ENCODE data around the gene ZC3HAV1.
"Not testable (repeated sequence)": the region's sequence is repeated elsewhere in the genome, so short reads cannot be mapped to it uniquely, and the experiment has no call there.

ZC3HAV1 gene

DNA sequence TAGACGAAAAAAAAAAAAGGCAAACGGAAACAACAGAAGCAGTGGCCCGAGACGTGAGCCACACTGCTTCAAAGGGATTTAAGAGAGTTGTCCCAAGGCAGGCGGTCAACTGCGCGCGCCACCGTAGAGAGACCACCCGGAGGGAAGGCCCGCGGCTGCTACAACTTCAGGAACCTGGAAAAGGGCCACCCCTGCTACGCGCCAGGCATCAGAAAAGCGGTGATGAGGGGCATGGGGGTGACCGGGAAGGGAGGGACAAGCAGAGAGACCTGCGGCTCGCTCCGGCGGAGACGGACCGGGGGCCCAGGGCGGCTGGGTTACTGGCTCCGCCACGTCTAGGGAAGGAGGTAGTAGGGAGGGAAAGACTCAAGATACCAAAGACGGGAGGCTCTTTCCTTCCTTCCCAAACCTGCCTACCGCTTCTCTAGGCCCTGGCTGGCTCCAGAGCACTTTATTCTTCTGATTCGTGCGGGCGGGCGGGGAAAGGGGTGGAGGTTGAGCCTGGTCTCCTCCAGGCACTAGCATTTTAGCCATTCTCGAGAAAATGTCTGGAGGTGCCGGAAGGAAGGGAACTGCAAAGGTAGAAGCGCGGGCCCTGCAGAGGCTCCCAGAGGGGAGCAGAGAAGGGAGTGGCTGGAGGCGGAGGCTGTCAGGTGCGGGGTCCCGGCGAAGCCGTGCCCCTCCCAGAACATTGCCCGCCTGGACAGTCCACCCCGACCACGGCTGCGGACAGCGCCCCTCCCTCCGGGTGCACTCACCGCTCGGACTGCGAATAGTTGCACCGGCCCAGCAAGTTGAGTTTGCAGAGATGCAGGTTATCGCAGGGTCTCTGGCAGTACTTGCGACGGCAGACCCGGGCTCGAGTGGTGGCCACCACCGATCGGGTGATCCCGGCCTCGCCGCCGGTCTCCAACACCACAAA, 993 bp downstream of the ZC3HAV1 start:
- no peaks in the 10 kb centered on the region for H3K9me3 ChIP-seq (ENCODE audit: low read depth, low read length)
- peak overlapping the region; percentile 85 for H3K4me3 ChIP-seq
- TF ChIP-seq FOXP2 (optimal IDR thresholded peaks at IDR 0.05; ENCODE audit: control extremely low read depth, extremely low read length, insufficient read depth) (no peak), POLR2AphosphoS5 (IDR thresholded peaks at IDR 0.05; ENCODE audit: borderline replicate concordance, low read depth, low read length) (no peak), EZH2 (IDR thresholded peaks at IDR 0.05) (no peak)
- DNase-seq (ENCODE audit: low read depth, low spot score) = no peak
- H3K27ac ChIP-seq = no peak overlapping the region
- H3K36me3 ChIP-seq (ENCODE audit: insufficient read depth, low read length) = no peaks in the 10 kb centered on the region
- peak overlapping the region; percentile 72 for H3K9ac ChIP-seq (ENCODE audit: insufficient read length)

GRCh38 chr7:139106959-139107358, 2.6 kb downstream of the ZC3HAV1 start:
- Histone ChIP-seq H3K9ac (ENCODE audit: insufficient read length) (no peak overlapping the region), H3K36me3 (ENCODE audit: insufficient read depth, low read length) (no peaks in the 10 kb centered on the region), H3K4me3 (no peak overlapping the region), H3K9me3 (ENCODE audit: low read depth, low read length) (no peaks in the 10 kb centered on the region), H3K27ac (no peak overlapping the region)
- DNase-seq (ENCODE audit: low read depth, low spot score) = no peak
- TF ChIP-seq EZH2 (IDR thresholded peaks at IDR 0.05) (no peak), FOXP2 (optimal IDR thresholded peaks at IDR 0.05; ENCODE audit: control extremely low read depth, extremely low read length, insufficient read depth) (no peak), POLR2AphosphoS5 (IDR thresholded peaks at IDR 0.05; ENCODE audit: borderline replicate concordance, low read depth, low read length) (no peak)

DNA sequence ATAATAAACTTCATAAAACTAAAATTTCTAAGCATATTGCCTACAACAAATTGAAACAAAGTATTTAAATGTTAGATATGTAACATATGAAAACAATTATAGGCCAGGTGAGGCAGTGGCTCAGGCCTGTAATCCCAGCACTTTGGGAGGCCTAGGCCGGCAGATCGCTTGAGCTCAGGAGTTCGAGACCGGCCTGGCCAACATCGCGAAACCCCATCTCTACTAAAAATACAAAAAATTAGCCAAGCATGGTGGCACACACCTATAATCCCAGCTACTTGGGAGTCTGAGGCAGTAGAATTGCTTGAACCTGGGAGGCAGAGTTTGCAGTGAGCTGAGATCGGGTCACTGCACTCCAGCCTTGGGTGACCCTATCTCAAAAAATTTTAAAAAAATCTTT, 3.3 kb downstream of the ZC3HAV1 start:
- not testable (repeated sequence) for H3K27ac ChIP-seq; H3K9ac ChIP-seq (ENCODE audit: insufficient read length); DNase-seq (ENCODE audit: low read depth, low spot score); H3K4me3 ChIP-seq; H3K36me3 ChIP-seq (ENCODE audit: insufficient read depth, low read length); H3K9me3 ChIP-seq (ENCODE audit: low read depth, low read length)

DNA sequence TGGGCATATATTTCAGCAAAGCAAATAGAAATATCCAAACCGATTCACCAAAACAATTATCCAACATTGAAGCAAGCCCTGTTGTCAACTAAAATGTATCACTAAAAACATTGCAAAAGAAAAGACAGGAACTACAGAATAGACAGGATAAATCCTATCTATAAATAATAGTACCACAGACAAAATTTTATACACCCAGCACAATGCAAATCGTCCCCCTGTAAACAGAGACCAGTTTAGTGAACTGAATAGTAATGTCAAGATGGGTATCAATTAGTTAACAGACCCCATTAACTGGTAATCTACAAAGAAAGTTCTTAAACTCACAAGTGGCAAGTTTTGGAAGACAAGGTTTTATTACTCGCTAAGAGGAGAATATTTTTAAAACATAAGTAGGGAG, 4.0 kb downstream of the ZC3HAV1 start:
- Histone ChIP-seq H3K9ac (ENCODE audit: insufficient read length) (no peak overlapping the region), H3K4me3 (no peak overlapping the region), H3K9me3 (ENCODE audit: low read depth, low read length) (no peaks in the 10 kb centered on the region), H3K27ac (0 out of 2 replicates have a peak overlapping the region, but pooled peaks have one; percentile 50), H3K36me3 (ENCODE audit: insufficient read depth, low read length) (no peaks in the 10 kb centered on the region)
- TF ChIP-seq FOXP2 (optimal IDR thresholded peaks at IDR 0.05; ENCODE audit: control extremely low read depth, extremely low read length, insufficient read depth) (no peak), POLR2AphosphoS5 (IDR thresholded peaks at IDR 0.05; ENCODE audit: borderline replicate concordance, low read depth, low read length) (no peak), EZH2 (IDR thresholded peaks at IDR 0.05) (no peak)
- DNase-seq (ENCODE audit: low read depth, low spot score) = no peak

- H3K27ac ChIP-seq = peak overlapping the region; percentile 42; the same call in 1 of the 2 replicates
- peak overlapping the region; percentile 48 for H3K4me3 ChIP-seq
- peak; percentile 62 for DNase-seq (ENCODE audit: low read depth, low spot score)
- TF ChIP-seq POLR2AphosphoS5 (IDR thresholded peaks at IDR 0.05; ENCODE audit: borderline replicate concordance, low read depth, low read length) (peak; percentile 35; the same call in 1 of the 2 replicates), FOXP2 (optimal IDR thresholded peaks at IDR 0.05; ENCODE audit: control extremely low read depth, extremely low read length, insufficient read depth) (no peak)
- H3K9me3 ChIP-seq (ENCODE audit: low read depth, low read length) = no peaks in the 10 kb centered on the region
- no peaks in the 10 kb centered on the region for H3K36me3 ChIP-seq (ENCODE audit: insufficient read depth, low read length)
- H3K9ac ChIP-seq (ENCODE audit: insufficient read length) = no peak overlapping the region
These were observed 5.4 kb downstream of the ZC3HAV1 start for GRCh38 chr7:139104091-139104450.

GRCh38 chr7:139103057-139103815, 6.3 kb downstream of the ZC3HAV1 start:
- no peaks in the 10 kb centered on the region for H3K36me3 ChIP-seq (ENCODE audit: insufficient read depth, low read length)
- no peaks in the 10 kb centered on the region for H3K9me3 ChIP-seq (ENCODE audit: low read depth, low read length)
- no peak for DNase-seq (ENCODE audit: low read depth, low spot score)
- H3K9ac ChIP-seq (ENCODE audit: insufficient read length) = peak overlapping the region; percentile 15
- peak overlapping the region; percentile 48 for H3K4me3 ChIP-seq
- TF ChIP-seq FOXP2 (optimal IDR thresholded peaks at IDR 0.05; ENCODE audit: control extremely low read depth, extremely low read length, insufficient read depth) (no peak), POLR2AphosphoS5 (IDR thresholded peaks at IDR 0.05; ENCODE audit: borderline replicate concordance, low read depth, low read length) (no peak), EZH2 (IDR thresholded peaks at IDR 0.05) (no peak)
- peak overlapping the region; percentile 42; the same call in 1 of the 2 replicates for H3K27ac ChIP-seq

DNA sequence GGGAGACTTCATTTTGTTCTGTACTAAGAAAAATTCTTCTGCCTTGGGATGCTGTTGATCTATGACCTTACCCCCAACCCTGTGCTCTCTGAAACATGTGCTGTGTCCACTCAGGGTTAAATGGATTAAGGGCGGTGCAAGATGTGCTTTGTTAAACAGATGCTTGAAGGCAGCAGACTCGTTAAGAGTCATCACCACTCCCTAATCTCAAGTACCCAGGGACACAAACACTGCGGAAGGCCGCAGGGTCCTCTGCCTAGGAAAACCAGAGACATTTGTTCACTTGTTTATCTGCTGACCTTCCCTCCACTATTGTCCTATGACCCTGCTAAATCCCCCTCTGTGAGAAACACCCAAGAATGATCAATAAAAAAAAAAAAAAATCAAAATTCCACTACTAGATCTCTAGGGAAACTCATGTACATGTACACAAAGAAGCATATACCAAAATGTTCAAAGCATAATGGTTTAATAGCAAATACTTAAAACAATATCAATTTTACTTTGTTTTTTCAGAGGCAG, 7.8 kb downstream of the ZC3HAV1 start:
- H3K27ac ChIP-seq; H3K36me3 ChIP-seq (ENCODE audit: insufficient read depth, low read length); DNase-seq (ENCODE audit: low read depth, low spot score); H3K9me3 ChIP-seq (ENCODE audit: low read depth, low read length); H3K4me3 ChIP-seq; H3K9ac ChIP-seq (ENCODE audit: insufficient read length): not testable (repeated sequence)

GRCh38 chr7:139099172-139099947, 10.2 kb downstream of the ZC3HAV1 start:
- TF ChIP-seq POLR2AphosphoS5 (IDR thresholded peaks at IDR 0.05; ENCODE audit: borderline replicate concordance, low read depth, low read length) = no peak
- no peak for TF ChIP-seq FOXP2 (optimal IDR thresholded peaks at IDR 0.05; ENCODE audit: control extremely low read depth, extremely low read length, insufficient read depth)
- TF ChIP-seq EZH2 (IDR thresholded peaks at IDR 0.05) = no peak
- H3K9me3 ChIP-seq (ENCODE audit: low read depth, low read length) = no peaks in the 10 kb centered on the region
- no peaks in the 10 kb centered on the region for H3K36me3 ChIP-seq (ENCODE audit: insufficient read depth, low read length)
- H3K9ac ChIP-seq (ENCODE audit: insufficient read length) = no peak overlapping the region
- no peak for DNase-seq (ENCODE audit: low read depth, low spot score)
- H3K27ac ChIP-seq = no peak overlapping the region
- H3K4me3 ChIP-seq = no peak overlapping the region
